HepG2 (cell line): Measurements from ENCODE around the gene TREM1. TPM values are rescaled to one million over a fixed set of nuclear protein-coding genes. Genes with fewer than 3 reads are reported as not detected.

ENCODE experiments used
- DPF2 ChIP-seq: sonication (generic); formaldehyde crosslinking; IDR thresholded peaks from 2 replicates; pipeline ENCODE4 v1.4.0; 2020; ENCODE audit warnings: mild to moderate bottlenecking, low read depth, missing genetic modification reagents, borderline replicate concordance
- EP300 ChIP-seq, 3 experiments: sonication (generic) in 1 of 3; formaldehyde crosslinking in 1 of 3; IDR thresholded peaks; 2 replicates each; pipeline versions ENCODE4 v1.5.1 to v1.6.1; 2011 to 2020; ENCODE audit warnings: low read depth in 2 of 3, low read length in 2 of 3, borderline replicate concordance in 1 of 3, improper control_type of control experiment in 1 of 3, mild to moderate bottlenecking in 1 of 3, missing genetic modification reagents in 1 of 3, moderate library complexity in 1 of 3
- JUNB ChIP-seq: sonication (generic); formaldehyde crosslinking; IDR thresholded peaks from 2 replicates; pipeline ENCODE4 v1.8.0; 2022; ENCODE audit warnings: missing genetic modification reagents, mild to moderate bottlenecking, borderline replicate concordance
- MAF1 ChIP-seq: sonication (generic); formaldehyde crosslinking; IDR thresholded peaks from 2 replicates; pipeline ENCODE4 v1.5.0; 2020; ENCODE audit warnings: missing genetic modification reagents, borderline replicate concordance
- MAFG ChIP-seq: sonication (generic); formaldehyde crosslinking; IDR thresholded peaks from 2 replicates; pipeline ENCODE4 v1.5.1; 2020; ENCODE audit warnings: mild to moderate bottlenecking, missing genetic modification reagents
- PRMT3 ChIP-seq: sonication (generic); formaldehyde crosslinking; IDR thresholded peaks from 2 replicates; pipeline ENCODE4 v1.8.1; 2022; ENCODE audit warnings: low read depth, mild to moderate bottlenecking, moderate library complexity, missing genetic modification reagents, borderline replicate concordance
- SOX6 ChIP-seq, 2 experiments: fragments of 450-650 bp in 1 of 2; sonication (generic) in 1 of 2; formaldehyde crosslinking in 1 of 2; IDR thresholded peaks; 2 replicates each; pipeline versions ENCODE4 v1.4.0 to v1.6.1; 2017 to 2020; ENCODE audit warnings: antibody characterized with exemption in 1 of 2, mild to moderate bottlenecking in 1 of 2, missing genetic modification reagents in 1 of 2
- ZNF383 ChIP-seq: sonication (generic); formaldehyde crosslinking; IDR thresholded peaks from 2 replicates; pipeline ENCODE4 v1.4.0; 2020; ENCODE audit warnings: missing genetic modification reagents, mild to moderate bottlenecking, borderline replicate concordance
- ZNF564 ChIP-seq: sonication (generic); formaldehyde crosslinking; IDR thresholded peaks from 2 replicates; pipeline ENCODE4 v1.8.1; 2023; ENCODE audit warnings: mild to moderate bottlenecking, missing genetic modification reagents
- polyA plus RNA-seq, 8 experiments: library from polyadenylated mRNA; depleted of rRNA in 3 of 8; stranded (reverse) in 7 of 8; unstranded in 1 of 8; fragments of >200 nt; fragmentation: Illumina TruSeq in 4 of 8; extraction: Trizol in 4 of 8; gene quantifications; 2 replicates each; pipeline versions ENCODE4 v1.2.1 to v1.2.3, GENCODE V29; 2011 to 2016; ENCODE audit warnings: low read depth in 4 of 8, missing spikeins in 1 of 8, mixed read lengths in 1 of 8; ENCODE audit not compliant: insufficient read depth in 1 of 8
- total RNA-seq, 5 experiments: library from RNA; depleted of rRNA; stranded (reverse); fragments of >200 nt; fragmentation: Illumina TruSeq; extraction: Trizol; gene quantifications; 2 replicates each; pipeline ENCODE4 v1.2.3, GENCODE V29; 2016; ENCODE audit warnings: low read depth in 1 of 5
- TF ChIP-seq, protein P1 (sequence below): sonication (generic); formaldehyde crosslinking; IDR thresholded peaks from 2 replicates; pipeline ENCODE4 v1.5.0; 2020; ENCODE audit warnings: mild to moderate bottlenecking, missing genetic modification reagents, borderline replicate concordance
- TF ChIP-seq, protein P2 (sequence below), 2 experiments: sonication (generic) in 1 of 2; formaldehyde crosslinking in 1 of 2; IDR thresholded peaks; 2 replicates each; pipeline versions ENCODE4 v1.5.1 to v1.6.1; 2011 to 2020; ENCODE audit warnings: borderline replicate concordance in 1 of 2, low read depth in 1 of 2, low read length in 1 of 2, mild to moderate bottlenecking in 1 of 2, missing genetic modification reagents in 1 of 2, moderate library complexity in 1 of 2
- TF ChIP-seq, protein P3 (sequence below): sonication (generic); formaldehyde crosslinking; IDR thresholded peaks from 2 replicates; pipeline ENCODE4 v1.4.0; 2020; ENCODE audit warnings: missing genetic modification reagents, mild to moderate bottlenecking, borderline replicate concordance

The TREM1 gene
- total and polyA plus RNA-seq, 2 of the 13 experiments (the other 11 are each of a cell fraction or from before 2014, with no cell fraction given), result 0.49 TPM; not detected in 1

DNA sequence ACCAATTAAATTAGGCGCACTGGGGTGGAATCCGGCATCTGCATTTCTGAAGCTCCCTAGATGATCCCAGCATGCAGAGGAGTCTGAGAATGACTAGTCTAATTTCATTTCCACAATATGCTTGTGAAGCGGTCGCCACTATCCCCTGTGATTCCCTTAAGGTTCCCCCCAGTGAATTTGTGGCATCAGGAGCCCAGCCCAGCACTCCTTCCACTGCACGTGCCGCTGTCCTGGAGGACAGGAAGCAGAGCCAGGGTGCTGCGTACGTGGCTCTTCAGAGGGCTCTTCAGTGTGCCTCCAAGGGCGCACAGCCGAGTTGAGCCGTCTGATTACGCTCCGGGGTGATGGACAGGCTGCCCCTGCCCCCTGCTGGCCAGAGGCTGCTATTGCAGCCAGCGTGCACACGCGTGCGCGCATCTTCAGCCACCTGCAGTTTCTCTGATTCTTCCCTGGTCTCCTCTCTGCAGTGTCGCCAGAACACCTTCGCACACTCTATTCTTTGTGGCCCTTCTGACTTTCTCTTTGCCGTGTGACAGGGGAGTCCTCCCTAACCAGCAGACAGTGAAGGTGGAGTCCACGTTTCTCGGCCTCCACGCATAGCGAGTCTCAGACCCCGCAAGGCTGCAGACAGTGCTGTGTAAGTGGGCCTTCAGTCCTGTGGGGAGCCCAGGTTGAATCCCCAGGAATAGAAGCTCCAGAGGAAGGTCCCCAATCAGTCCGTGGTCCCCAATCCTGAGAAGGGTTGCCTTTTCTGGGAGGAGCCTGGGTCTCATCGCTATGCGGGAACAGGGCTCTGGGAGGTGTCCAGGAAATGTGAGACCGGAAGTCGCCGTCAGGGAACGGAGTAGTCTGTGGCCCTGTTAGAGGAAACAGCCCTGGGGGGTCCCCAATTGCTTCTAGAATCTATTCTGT, 32.4 kb upstream of the TREM1 start (continued):
- TF ChIP-seq, protein P1, sequence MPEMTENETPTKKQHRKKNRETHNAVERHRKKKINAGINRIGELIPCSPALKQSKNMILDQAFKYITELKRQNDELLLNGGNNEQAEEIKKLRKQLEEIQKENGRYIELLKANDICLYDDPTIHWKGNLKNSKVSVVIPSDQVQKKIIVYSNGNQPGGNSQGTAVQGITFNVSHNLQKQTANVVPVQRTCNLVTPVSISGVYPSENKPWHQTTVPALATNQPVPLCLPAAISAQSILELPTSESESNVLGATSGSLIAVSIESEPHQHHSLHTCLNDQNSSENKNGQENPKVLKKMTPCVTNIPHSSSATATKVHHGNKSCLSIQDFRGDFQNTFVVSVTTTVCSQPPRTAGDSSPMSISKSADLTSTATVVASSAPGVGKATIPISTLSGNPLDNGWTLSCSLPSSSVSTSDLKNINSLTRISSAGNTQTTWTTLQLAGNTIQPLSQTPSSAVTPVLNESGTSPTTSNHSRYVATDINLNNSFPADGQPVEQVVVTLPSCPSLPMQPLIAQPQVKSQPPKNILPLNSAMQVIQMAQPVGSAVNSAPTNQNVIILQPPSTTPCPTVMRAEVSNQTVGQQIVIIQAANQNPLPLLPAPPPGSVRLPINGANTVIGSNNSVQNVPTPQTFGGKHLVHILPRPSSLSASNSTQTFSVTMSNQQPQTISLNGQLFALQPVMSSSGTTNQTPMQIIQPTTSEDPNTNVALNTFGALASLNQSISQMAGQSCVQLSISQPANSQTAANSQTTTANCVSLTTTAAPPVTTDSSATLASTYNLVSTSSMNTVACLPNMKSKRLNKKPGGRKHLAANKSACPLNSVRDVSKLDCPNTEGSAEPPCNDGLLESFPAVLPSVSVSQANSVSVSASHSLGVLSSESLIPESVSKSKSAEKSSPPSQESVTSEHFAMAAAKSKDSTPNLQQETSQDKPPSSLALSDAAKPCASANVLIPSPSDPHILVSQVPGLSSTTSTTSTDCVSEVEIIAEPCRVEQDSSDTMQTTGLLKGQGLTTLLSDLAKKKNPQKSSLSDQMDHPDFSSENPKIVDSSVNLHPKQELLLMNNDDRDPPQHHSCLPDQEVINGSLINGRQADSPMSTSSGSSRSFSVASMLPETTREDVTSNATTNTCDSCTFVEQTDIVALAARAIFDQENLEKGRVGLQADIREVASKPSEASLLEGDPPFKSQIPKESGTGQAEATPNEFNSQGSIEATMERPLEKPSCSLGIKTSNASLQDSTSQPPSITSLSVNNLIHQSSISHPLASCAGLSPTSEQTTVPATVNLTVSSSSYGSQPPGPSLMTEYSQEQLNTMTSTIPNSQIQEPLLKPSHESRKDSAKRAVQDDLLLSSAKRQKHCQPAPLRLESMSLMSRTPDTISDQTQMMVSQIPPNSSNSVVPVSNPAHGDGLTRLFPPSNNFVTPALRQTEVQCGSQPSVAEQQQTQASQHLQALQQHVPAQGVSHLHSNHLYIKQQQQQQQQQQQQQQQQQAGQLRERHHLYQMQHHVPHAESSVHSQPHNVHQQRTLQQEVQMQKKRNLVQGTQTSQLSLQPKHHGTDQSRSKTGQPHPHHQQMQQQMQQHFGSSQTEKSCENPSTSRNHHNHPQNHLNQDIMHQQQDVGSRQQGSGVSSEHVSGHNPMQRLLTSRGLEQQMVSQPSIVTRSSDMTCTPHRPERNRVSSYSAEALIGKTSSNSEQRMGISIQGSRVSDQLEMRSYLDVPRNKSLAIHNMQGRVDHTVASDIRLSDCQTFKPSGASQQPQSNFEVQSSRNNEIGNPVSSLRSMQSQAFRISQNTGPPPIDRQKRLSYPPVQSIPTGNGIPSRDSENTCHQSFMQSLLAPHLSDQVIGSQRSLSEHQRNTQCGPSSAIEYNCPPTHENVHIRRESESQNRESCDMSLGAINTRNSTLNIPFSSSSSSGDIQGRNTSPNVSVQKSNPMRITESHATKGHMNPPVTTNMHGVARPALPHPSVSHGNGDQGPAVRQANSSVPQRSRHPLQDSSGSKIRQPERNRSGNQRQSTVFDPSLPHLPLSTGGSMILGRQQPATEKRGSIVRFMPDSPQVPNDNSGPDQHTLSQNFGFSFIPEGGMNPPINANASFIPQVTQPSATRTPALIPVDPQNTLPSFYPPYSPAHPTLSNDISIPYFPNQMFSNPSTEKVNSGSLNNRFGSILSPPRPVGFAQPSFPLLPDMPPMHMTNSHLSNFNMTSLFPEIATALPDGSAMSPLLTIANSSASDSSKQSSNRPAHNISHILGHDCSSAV (CRISPR knock-in tag), result no peak
- no peak for TF ChIP-seq MAF1 (CRISPR knock-in tag)
- TF ChIP-seq PRMT3 (CRISPR knock-in tag), result no peak
- no peak for TF ChIP-seq ZNF383 (CRISPR knock-in tag)
- no peak for TF ChIP-seq JUNB (CRISPR knock-in tag)
- TF ChIP-seq, protein P2, sequence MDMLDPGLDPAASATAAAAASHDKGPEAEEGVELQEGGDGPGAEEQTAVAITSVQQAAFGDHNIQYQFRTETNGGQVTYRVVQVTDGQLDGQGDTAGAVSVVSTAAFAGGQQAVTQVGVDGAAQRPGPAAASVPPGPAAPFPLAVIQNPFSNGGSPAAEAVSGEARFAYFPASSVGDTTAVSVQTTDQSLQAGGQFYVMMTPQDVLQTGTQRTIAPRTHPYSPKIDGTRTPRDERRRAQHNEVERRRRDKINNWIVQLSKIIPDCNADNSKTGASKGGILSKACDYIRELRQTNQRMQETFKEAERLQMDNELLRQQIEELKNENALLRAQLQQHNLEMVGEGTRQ (IDR thresholded peaks at IDR 0.05; ENCODE audit: low read depth, low read length), result no peak
- TF ChIP-seq, protein P2 (CRISPR knock-in tag; IDR thresholded peaks at IDR 0.05; ENCODE audit: borderline replicate concordance), result no peak
- no peak for TF ChIP-seq EP300 (IDR thresholded peaks at IDR 0.05; ENCODE audit: low read depth in 2 of 2, low read length in 2 of 2)
- no peak for TF ChIP-seq EP300 (CRISPR knock-in tag; IDR thresholded peaks at IDR 0.05; ENCODE audit: borderline replicate concordance)
- TF ChIP-seq, protein P3, sequence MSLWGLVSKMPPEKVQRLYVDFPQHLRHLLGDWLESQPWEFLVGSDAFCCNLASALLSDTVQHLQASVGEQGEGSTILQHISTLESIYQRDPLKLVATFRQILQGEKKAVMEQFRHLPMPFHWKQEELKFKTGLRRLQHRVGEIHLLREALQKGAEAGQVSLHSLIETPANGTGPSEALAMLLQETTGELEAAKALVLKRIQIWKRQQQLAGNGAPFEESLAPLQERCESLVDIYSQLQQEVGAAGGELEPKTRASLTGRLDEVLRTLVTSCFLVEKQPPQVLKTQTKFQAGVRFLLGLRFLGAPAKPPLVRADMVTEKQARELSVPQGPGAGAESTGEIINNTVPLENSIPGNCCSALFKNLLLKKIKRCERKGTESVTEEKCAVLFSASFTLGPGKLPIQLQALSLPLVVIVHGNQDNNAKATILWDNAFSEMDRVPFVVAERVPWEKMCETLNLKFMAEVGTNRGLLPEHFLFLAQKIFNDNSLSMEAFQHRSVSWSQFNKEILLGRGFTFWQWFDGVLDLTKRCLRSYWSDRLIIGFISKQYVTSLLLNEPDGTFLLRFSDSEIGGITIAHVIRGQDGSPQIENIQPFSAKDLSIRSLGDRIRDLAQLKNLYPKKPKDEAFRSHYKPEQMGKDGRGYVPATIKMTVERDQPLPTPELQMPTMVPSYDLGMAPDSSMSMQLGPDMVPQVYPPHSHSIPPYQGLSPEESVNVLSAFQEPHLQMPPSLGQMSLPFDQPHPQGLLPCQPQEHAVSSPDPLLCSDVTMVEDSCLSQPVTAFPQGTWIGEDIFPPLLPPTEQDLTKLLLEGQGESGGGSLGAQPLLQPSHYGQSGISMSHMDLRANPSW (CRISPR knock-in tag), result no peak
- TF ChIP-seq DPF2 (CRISPR knock-in tag), result no peak
- no peak for TF ChIP-seq SOX6 (IDR thresholded peaks at IDR 0.05)
- peak; percentile 53 for TF ChIP-seq SOX6 (CRISPR knock-in tag; IDR thresholded peaks at IDR 0.05)
- 0 out of 2 replicates have a peak, but pooled peaks have one; percentile 15 for TF ChIP-seq MAFG
- no peak for TF ChIP-seq ZNF564 (CRISPR knock-in tag)
